Islet of Langerhans (tissue), 1 donor: ENCODE measurements around the gene TFIP11.
A peak's percentile ranks its signal among the peaks of the same experiment; 100 is the strongest.

Experiments used
- FAIRE-seq: peaks from one replicate; lab custom pipeline; 2011; peaks lifted over from hg19 to GRCh38; lab: Jason Lieb, UNC

TFIP11 gene

DNA sequence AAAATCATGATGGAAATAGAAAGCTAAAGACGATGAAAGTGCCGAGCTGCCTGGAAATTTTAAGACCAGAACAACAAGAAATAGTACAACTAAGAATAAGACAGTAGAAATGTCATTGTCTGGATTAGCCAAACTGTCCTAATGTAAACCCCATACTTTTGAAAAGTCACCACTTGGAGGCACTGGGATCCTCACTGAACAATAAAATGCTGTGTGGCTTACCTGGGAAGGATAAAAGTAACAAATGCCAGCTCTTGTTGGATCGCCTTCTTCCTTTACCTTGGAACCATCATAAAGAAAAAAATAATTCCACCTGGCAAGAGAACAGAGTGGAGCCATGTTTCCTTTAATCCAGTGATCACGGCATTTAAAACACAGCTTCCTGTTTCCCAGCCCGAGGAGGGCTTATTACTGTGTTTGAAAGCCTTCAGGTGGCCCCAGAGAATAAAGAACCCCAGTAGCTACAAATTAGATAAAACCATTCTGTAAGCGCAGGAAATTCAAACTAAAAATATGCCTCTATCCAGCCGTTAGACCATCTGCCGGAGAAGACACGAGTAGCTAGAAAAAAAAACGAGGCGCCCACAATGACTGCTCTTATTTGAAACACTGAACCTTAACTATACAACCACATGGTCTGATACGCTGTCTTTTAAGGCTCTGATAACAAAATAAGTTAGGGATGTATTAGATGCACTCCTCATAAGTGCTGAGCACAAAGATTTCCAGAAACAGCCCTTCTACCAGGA lies 33.1 kb downstream of the TFIP11 start:
- peak; percentile 41 for FAIRE-seq

GRCh38 chr22:26477341-26477731 lies 34.9 kb downstream of the TFIP11 start:
- no peak for FAIRE-seq

DNA sequence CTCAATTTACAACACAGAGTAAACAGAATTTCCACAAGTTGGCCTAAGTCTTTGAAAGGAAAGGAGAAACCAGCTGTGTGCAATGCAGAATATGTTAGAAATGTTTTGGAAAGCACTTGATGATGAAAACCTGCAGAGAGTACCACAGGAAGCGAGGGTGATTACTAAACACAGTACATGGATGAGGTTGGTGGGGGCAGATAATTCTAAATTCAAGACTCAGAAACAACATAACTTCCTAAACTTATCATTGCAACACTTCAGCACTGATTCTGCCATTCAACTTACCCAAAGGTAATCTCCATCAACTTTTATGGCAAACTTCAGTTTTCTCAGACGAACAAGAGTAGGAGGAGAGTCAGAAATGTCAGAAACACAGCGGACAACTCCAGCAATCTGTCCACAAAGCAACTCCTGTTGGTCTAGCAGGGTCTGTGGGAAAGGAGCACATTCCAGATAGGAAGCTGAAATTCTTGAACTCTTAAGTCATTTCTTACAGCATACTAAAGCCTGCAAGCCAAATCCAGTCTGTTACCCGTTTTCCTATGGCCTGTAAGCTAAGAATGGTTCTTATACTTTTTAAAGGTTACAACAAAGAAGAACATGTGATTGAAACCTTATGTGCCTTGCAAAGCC lies 35.5 kb downstream of the TFIP11 start:
- no peak for FAIRE-seq

GRCh38 chr22:26474682-26475081 lies 37.6 kb downstream of the TFIP11 start:
- FAIRE-seq, result no peak

DNA sequence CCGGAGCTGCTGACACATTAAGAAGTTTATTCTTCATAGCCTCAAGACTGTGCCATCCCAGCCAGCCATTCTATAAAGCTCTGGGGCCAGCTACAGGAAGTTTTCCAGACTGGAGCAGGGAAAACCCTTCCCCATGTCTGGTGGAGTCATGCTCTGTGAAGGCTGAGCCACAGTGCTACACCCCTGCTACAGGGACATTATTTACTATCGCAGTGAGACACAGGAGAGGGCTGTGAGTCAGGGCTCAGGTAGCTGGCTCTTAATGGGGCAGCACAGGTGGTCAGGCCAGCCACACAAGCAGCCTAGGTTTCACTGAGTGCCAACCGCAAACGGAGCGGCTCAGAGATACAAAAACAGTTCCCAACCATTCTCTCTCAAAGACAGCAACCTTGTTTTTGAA lies 40.8 kb downstream of the TFIP11 start:
- FAIRE-seq, result peak; percentile 53

- FAIRE-seq, result no peak
Observed at GRCh38 chr22:26470807-26471206, 41.5 kb downstream of the TFIP11 start.

DNA sequence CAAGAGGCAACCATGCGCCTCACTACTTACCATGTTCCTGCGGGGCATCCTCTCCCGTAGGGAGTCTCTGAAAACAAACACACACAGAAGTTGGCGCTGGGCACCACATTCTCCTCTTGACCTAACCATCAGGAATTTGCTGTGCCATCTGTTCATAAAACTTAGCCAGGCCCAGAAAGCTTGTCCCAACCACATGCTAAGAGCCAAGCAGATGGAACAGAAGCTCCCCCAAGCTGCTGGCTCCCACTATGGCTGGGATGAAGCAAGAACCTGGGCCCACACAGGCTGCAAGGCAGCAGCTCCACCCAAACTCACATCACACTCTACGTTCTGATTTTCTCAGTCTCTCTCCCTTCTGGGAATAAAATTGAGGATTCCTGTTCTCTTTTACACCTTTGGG lies 46.1 kb downstream of the TFIP11 start:
- no peak for FAIRE-seq

DNA sequence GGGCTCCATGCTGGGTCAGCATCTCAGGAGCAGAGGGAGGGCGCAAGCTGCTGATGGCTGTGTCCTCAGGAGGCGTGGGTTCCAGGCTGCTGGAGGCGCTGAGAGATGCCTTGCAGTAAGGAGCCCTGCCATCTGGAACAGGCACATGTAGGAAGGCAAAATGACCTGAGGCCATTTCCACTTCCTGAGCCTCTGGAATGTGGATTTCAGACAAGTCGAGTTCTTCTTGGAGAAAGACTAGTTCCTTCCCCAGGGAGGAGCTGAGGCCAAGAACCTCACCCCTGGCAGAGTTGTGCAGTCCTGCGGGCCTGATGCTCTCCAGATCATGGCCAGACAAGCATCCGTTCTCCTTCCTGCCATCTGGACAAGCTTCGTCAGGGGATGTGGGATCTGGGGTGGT lies 48.0 kb downstream of the TFIP11 start:
- no peak for FAIRE-seq

DNA sequence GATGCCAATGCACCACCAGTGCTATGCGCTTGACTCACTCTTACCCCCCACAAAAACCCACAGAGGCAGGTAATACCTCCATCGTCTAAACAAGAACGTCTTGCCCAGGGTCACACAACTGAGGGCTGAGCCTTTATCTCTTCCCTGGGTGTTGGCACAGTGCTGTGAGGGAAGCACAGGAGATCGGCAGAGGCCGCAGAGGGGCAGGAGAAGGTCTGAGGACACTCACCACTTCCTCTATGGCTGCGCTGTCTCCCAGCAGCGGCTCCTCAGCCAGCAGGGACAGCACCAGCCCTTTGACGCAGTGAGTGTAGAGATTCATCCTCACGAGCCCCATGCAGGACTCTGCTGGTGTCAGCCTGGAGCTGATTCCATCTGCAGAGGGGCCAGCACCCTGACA lies 48.6 kb downstream of the TFIP11 start:
- no peak for FAIRE-seq

DNA sequence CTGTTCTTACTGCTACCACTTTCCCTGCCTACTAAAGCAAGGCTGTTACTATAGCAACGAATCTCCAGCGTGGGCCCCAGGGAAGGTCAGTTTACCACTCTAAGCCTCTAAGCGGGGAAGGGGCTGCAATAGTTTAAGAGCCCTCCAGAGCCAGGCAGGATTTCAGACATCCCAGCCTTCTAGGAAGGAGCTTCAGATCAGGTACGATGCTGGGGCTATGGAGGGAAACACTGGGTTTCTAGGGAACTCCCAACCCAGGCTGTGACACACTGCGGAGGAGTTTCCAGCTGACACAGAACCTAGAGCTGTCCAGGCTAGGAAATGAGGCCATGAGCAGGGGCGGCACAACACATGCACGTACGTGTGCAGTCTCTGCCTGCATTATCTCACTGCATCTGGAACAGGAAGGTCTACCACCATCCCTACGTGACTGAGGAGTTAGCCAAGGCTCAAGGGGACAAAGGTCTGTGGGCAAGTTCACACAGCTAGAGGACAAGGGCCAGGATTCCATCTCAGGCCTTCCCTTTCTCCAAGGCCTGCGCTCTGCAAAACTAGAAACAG lies 49.1 kb downstream of the TFIP11 start:
- no peak for FAIRE-seq

DNA sequence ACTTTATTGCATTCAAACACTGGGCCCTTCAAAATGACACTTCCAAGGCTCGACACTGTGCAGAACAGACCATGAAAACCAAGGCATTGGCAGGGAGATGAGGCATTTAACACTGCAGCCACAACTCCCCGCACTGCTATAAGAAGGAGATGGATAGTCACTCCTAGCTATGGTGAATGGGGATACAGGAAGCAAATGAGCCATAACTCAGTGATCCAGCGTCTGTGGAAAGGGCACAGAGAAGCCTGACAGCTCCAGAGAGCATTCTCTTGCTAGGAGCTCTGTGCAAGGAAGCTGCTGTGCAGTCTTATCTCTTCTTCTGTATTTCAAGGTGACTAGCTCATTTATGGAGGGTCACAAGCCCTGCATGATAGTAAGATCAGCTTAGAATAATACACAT lies 49.6 kb downstream of the TFIP11 start:
- FAIRE-seq, result no peak

- no peak for FAIRE-seq
Observed at GRCh38 chr22:26462051-26462450, 50.2 kb downstream of the TFIP11 start.

GRCh38 chr22:26461188-26461810 lies 51.0 kb downstream of the TFIP11 start:
- FAIRE-seq, result no peak

DNA sequence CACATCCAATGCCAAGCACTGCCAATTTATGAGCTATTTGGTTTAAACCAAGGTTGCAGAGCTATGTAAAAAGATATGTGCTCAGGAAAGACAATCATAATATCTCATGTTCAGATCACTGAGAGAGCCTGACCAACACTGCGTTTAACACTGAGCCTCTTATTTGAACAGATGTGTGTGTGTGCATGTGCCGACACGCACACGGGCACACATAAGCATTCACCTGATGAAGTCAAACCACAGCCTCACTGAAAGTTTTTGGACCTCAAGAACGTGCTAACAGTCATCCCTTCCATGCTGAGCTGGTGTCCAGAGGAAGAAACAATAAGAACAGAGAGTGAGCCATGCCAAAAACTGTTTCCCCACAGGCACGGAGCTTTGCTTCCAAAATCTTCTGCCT lies 52.1 kb downstream of the TFIP11 start:
- no peak for FAIRE-seq

DNA sequence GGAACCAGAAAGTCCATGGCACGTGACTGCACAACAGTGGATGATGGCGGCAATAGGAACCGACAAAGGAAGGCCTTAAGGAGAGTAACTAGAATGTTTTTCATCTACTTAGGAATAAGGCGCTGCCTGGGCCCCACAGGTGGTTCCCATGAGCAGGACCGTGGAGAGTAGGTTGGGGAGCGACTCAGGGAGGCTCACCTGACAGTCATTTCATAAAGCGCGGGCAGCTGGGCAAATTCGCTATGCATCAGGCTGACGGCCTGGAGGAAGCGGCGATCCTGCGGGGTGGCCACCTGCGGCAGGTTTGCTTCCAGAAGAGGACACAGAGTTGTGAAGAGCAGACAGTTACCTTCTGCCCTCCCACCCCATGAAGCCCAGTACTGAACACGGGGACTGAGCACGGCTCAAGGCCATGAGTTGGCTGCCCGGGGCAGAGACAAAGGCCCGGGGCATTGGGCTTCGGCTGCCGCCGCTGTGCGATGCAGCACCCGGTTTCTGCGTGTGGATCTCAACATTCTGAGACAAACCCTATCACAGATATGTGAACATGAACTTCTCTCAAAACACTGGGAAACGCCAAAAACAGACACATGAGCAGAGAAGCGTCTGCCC lies 54.5 kb downstream of the TFIP11 start:
- FAIRE-seq, result no peak

DNA sequence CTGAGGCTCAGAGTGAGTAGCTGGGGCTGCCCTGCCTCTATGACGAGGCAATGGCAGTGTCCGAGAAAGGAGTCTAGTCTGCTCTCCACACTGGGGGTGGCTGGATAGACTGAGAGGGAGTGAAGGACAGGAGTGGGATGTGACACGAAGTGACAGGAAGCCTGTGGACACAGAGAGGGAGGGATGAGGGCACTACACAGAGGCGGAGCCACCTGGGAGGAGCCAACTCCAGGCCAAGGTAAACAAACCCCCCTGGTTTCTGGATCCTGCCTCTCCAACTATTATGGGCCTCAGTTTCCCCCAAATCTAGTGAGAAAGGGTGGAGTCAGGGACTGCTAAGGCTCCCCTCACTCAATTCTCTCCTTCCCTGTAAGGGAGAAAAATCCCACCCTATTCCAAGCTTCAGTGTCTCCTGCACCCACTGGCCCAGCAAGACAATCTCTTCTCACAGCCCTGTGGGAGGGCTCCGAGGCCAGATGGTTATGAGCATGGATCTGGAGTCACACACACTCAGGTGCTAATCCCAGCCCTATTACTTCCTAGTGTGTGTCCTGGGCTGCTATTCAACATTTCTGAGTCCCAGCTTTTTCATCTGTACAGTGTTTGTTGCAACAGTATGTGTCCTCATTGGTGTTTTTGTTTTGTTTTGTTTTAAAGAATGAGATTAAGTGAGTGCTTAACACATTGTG lies 58.3 kb downstream of the TFIP11 start:
- FAIRE-seq, result no peak

DNA sequence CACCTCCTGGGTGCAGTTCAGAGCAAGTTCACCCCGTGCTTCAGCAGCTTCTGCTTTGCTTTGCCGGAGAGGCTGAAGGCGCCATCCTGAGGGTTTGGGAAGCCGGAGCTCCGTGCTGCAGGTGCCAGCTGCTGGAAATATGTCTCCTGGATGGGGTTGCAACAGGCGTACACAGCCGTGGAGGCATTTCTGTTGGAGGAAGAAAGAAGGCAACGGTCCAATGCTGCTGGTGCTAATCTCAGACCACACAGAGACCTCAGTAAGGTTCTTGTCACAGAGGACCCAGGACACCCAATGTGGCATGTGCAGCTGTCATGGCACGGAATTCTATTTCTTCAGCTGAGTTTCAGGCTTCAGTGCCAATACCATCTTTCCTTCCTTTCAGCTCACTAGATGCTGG lies 59.1 kb downstream of the TFIP11 start:
- no peak for FAIRE-seq

GRCh38 chr22:26452236-26453016 lies 59.8 kb downstream of the TFIP11 start:
- FAIRE-seq, result no peak

GRCh38 chr22:26450453-26451185 lies 61.7 kb downstream of the TFIP11 start:
- no peak for FAIRE-seq

DNA sequence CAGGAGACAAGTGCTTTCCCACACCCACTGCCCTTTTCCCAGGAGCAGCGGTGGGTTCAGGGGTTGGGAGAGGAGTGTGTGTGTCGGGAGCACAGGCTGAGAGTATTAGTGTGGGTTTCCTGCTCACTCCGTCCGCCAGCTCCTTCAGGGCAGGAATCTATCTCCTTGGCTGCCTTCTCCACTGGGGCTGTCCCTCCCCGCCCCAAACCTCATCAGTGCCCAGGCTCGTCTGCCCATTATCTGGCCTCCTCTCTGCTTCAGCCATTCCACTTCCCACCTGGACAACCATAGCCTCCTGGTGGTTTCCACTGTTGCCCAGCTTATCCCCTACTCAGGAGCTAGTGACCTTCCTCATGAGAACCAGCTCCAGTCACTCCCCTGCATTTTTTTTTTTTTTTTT lies 63.3 kb downstream of the TFIP11 start:
- FAIRE-seq, result no peak

- FAIRE-seq, result no peak
Observed at GRCh38 chr22:26448334-26448733, 63.9 kb downstream of the TFIP11 start.
